HepG2 (cell line): Measurements from ENCODE around the gene ZSWIM2.

Experiments
- ARID5B ChIP-seq: IDR thresholded peaks from 2 replicates; pipeline ENCODE4 v1.4.0; 2020; ENCODE audit warnings: mild to moderate bottlenecking, missing genetic modification reagents
- ARNT ChIP-seq: fragments of 450-650 bp; IDR thresholded peaks from 2 replicates; pipeline ENCODE4 v1.6.1; 2017
- ATF3 ChIP-seq: sonication (generic); formaldehyde crosslinking; IDR thresholded peaks from 2 replicates; pipeline ENCODE4 v1.4.0; 2020; ENCODE audit warnings: missing genetic modification reagents
- CBX2 ChIP-seq, 2 experiments: fragments of 200-600 bp in 1 of 2; sonication (generic); formaldehyde crosslinking in 1 of 2; IDR thresholded peaks; 2 replicates each; pipeline versions ENCODE4 v1.7.0 to v1.8.1; 2018 to 2022; ENCODE audit warnings: low read depth in 2 of 2, low read length in 1 of 2, mild to moderate bottlenecking in 1 of 2, missing genetic modification reagents in 1 of 2
- CTCF ChIP-seq: sonication (generic); formaldehyde crosslinking; IDR thresholded peaks from 2 replicates; pipeline ENCODE4 v1.5.0; 2020; ENCODE audit warnings: mild to moderate bottlenecking, missing genetic modification reagents, moderate library complexity
- FIP1L1 ChIP-seq: fragments of 200-400 bp; formaldehyde crosslinking; IDR thresholded peaks from 2 replicates; pipeline ENCODE4 v1.6.1; 2018; ENCODE audit warnings: low read depth, mild to moderate bottlenecking, low read length, moderate library complexity, borderline replicate concordance; ENCODE audit not compliant: insufficient read depth
- FOSL1 ChIP-seq: sonication (generic); formaldehyde crosslinking; IDR thresholded peaks from 2 replicates; pipeline ENCODE4 v1.9.0; 2021; ENCODE audit warnings: missing genetic modification reagents, borderline replicate concordance
- FOXP1 ChIP-seq, 2 experiments: fragments of 450-650 bp in 1 of 2; IDR thresholded peaks; 2 replicates each; pipeline ENCODE4 v1.6.1; 2017 to 2018; ENCODE audit warnings: antibody characterized with exemption in 1 of 2
- MXD4 ChIP-seq: IDR thresholded peaks from 2 replicates; pipeline ENCODE4 v1.6.1; 2016; ENCODE audit warnings: mild to moderate bottlenecking, missing biosample characterization, missing genetic modification reagents
- TRIM24 ChIP-seq: sonication (generic); formaldehyde crosslinking; IDR thresholded peaks from 2 replicates; pipeline ENCODE4 v1.8.0; 2022; ENCODE audit warnings: mild to moderate bottlenecking, missing genetic modification reagents
- YEATS4 ChIP-seq: sonication (generic); formaldehyde crosslinking; IDR thresholded peaks from 2 replicates; pipeline ENCODE4 v1.4.0; 2020; ENCODE audit warnings: missing genetic modification reagents, borderline replicate concordance
- ZZZ3 ChIP-seq: sonication (generic); formaldehyde crosslinking; IDR thresholded peaks from 2 replicates; pipeline ENCODE4 v1.4.0; 2020; ENCODE audit warnings: missing genetic modification reagents, mild to moderate bottlenecking, borderline replicate concordance

- TF ChIP-seq YEATS4 (CRISPR knock-in tag) (no peak), FOXP1 (IDR thresholded peaks at IDR 0.05) (no peak), FOXP1 (CRISPR knock-in tag; IDR thresholded peaks at IDR 0.05) (no peak), ARID5B (CRISPR knock-in tag) (no peak), TRIM24 (CRISPR knock-in tag) (no peak), FIP1L1 (no peak), CTCF (CRISPR knock-in tag) (no peak), ZZZ3 (CRISPR knock-in tag) (no peak), MXD4 (CRISPR knock-in tag) (no peak), ATF3 (CRISPR knock-in tag) (no peak), CBX2 (IDR thresholded peaks at IDR 0.05; ENCODE audit: low read depth, low read length) (no peak), CBX2 (CRISPR knock-in tag; IDR thresholded peaks at IDR 0.05; ENCODE audit: low read depth) (no peak), ARNT (no peak), FOSL1 (CRISPR knock-in tag) (no peak)
Observed at GRCh38 chr2:186827862-186828492, 21.0 kb downstream of the ZSWIM2 start.
